GM18517 (cell line): ENCODE data around the gene CARNS1.

ENCODE experiments used
- ATAC-seq: cut with Tn5 transposase; IDR thresholded peaks from one replicate; pipeline ENCODE4 v1.9.1; 2021; ENCODE audit warnings: mild to moderate bottlenecking, moderate library complexity; ENCODE audit not compliant: unreplicated experiment

The CARNS1 gene

DNA sequence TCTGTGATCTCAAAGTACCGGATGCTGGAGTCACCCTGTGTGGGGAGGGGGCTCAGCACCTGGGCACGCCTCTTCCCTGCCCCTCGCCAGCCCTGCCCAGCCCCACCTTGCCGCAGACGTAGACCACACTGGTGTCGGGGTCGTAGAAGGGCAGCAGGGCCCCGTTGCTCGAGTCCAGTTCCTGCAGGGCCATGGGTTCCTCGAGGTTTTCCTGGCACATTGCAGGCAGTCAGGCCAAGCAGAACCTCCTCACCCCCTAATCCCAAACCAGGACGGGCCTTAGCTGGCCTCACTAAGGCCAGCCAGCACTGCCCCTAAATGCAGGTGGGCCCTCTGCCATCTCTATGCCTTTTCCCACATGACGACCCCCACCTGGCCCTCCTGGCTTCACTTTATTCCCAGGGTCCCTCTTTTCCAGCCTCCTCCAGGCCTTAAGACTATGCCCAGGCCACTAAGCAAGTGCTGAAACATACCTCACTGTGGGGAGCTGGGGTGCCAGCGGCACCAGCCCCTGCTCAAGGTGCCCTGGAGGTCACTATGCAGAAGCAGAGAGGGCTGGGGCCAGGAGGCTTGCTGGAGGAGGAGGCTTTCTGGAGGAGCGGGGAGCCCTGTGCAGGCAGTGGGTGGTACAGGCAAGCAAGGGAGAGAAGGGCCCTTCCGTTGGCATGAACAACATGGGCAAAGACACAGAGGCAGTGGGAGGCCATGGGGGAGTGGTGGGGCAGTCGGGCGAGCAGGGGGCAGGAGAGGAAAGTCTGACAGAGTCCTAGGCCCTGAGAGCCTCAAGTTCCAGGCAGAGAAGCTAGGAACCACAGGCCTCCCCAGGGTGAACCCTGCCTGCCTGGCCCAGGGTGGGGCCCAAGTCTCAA, 25.0 kb downstream of the CARNS1 start:
- ATAC-seq: no peak

DNA sequence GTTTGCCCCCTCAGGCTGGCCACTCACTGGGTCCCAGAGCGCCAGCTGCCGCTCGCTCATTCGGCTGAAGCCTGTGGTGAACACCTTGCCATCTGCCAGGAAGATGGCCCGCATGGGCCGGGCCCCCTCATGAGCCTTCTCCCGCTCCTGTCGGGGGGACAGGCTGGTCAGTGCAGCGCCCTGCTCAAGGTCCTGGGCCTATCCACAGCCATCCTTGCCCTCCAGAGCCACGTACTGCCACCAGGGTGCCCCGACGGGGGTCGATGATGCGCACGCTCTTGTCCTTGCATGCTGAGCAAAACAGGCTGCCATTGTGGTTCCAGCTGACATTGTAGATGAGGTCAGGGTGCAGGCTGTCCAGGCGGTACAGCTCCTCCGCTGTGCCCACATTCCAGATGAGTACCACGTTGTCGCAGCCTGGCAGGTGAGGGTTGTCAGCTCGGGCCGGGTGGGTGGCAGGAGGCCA, 25.7 kb downstream of the CARNS1 start:
- ATAC-seq: no peak

DNA sequence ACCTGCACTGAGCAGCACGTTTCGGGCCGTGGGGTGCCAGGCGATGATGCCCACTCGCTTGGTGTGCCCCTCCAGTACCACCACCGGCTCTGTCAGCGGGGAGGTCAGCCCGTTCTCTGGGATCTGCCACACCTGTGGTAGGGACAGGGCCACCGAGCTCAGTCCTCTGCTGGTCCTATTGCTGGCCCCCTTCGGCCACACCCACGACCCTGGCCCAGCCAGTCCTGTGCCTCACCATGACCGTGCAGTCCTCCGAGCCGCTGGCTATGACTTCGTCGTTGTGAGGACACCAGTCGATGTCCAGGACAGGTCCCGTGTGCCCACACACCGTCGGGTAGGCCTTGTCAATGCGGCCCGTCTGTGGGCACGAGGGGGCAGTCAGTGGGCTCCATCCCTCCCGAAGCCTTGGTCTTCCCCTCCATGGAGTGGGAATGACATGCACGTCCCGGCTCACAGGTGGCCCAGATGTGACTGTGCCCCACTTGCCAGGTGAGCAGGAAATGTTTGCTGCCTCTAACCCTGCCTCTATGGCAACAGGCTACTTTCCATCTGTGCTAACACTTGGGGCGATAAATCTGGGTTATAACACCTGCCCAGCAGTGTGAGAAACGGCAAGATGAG, 26.4 kb downstream of the CARNS1 start:
- no peak for ATAC-seq

DNA sequence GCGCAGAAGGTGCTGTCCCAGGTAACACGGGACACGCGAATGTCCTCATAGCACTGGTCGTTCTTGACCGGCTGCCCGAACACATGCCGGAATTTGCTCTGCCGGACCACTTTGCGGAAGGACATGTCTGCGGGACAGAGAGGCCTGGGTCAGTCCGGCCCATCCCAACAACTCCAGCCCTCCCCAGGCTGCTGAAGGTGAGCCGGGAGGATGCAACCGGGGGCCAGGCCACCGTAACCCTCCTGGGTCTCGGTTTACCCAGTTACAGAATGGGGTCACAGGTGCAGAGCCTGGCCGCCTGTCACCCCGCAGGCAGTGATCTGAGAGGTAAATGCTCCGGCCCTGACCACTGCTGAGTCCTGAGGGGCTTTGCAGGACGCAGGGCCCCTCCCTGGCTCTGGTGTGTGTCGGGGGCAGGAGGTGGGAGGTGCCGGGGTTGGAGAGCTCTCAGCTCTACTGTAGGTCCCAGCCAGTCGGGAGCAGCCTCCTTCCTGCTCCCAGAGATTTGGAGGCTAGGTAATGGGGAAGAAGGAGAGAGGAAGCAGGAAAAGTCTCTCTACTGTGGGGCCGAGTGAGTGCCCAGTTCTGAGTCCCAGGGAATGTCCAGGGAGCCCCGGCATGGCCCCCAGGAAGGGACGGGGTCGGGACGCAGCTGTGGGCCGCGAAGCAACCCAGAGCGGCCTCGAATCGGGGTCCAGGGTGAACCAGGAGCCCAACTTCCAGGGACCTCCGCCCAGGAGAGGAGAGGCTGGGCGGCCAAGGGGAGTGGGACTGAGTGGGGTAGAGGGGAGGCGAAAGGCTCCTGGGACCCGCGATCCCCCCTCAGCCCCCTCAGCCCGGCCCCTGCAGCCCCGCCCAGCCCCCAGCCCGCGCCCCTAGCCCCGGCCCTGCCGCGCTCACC, 27.3 kb downstream of the CARNS1 start:
- ATAC-seq: no peak

DNA sequence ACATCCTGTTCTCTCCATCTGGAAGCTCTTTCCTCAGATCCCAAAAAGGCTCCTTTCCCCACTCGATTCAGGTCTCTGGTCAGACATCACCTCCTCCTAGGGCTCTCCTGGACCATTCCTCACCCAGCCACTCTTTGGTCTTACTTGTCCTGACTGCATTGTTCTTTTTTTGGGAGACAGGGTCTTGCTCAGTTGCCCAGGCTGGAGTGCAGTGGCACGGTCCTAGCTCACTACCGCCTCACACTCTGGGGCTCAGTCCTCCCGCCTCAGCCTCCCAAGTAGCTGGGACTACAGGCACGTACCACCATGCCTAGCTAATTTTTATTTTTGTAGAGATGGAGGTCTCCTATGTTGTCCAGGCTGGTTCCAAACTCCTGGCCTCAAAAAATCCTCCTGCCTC, 30.0 kb downstream of the CARNS1 start:
- no peak for ATAC-seq

DNA sequence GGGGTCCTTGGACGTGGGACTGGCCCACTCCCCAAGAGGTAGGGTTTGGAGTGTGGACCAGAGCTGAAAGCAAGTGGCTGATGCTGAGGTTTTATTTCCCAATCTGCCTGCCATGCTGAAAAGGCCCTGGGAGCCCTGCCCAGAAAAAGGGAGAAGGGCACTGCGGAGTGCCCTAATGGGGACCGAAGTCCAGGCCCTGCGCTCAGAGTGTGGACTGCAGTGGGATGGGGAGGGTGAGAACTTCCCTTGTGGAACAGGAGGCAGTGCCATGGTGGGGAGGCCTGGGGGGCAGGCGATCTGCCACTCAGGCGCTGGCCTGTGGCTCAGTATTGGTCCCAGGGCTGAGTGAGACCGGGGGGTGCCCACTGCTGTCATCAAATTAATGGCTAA, 32.7 kb downstream of the CARNS1 start:
- no peak for ATAC-seq

DNA sequence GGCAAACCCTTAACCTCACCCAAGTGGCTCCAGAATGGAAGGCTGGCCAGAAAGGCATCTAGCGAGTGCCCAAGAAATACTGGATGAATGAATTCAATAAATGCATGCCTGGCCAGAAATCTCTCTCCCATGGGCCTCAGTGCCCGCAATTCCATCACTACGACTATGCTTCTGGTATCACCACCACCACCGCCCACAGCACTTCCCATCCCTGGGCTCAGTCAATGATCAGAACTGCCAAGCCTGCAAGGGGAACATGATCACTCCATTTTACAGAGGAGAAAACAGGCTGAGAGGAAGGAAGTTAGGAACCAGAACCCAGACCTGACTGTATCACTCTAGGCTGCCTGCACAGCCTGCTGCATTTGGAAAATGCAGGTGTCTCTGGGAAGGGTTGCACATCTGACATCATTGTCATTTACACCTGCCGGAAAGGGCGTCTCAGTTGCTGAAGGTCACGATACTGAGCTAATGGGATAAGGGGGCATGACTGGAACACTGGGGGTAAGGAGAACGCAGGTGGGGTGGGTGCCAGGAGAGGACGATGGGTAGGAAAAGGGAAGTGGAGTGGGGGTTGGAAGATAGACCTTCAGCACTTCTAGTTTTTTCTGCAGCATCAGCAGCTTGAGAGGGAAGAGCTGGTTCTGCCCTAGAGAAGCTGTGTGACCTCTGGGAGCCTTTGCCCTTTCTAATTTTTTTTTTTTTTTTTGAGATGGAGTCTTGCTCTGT, 33.8 kb downstream of the CARNS1 start:
- ATAC-seq: no peak

DNA sequence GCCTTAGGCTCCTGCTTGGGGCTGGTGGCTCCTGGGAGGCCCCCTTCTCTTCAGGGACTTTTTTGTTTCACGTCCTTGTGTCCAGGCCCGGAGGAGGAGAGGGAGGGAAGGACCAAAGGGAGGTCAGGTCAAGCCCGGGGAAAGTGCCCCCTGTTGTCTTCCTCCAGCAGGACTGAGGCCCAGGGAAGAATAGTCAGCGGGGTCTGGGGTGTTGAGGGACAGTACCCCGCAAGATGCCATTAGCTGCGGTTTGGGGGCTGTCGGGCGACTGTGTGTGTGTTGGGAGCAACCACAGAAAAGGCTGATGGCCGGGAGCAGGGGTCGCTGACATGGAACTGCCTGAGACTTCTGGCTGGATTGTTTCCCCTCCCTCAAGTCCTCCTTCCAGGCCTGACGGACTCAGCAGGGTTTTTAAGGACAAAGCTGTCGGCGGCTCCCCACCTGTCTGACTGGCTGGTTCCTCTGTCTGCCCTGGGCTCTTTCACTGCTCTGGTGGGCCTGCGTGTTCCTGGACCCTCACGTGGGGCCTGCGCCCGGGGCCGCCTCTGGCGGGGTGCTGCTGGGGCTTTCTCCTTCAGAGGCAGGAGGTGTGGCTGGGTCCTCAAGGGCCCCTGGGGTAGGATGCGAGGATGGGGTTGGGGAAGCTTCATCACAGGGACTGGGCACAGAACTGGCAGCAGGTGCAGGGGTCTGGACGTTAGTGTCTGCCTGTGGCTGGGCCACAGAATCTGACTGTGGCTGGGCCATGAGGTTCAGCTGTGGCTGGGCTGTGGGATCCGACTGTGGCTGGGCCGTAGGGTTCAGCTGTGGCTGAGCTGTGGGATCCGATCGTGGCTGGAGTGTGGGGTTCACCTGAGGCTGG, 35.5 kb downstream of the CARNS1 start:
- no peak for ATAC-seq

DNA sequence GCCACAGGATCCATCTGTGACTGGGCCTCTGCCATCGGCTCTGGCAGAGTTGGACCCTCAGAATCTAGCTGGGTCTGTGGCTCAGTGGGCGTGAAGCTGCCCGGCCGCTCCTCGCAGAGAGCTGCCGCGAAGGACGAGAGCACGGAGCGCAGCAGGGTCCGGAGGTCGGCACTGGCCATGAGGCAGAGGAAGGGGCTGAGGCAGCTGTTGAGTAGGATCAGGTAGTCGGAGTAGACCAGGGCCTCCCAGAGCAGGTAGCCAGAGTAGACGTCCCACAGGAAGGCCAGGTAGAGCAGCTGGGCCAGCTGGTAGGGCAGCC, 36.1 kb downstream of the CARNS1 start:
- no peak for ATAC-seq

DNA sequence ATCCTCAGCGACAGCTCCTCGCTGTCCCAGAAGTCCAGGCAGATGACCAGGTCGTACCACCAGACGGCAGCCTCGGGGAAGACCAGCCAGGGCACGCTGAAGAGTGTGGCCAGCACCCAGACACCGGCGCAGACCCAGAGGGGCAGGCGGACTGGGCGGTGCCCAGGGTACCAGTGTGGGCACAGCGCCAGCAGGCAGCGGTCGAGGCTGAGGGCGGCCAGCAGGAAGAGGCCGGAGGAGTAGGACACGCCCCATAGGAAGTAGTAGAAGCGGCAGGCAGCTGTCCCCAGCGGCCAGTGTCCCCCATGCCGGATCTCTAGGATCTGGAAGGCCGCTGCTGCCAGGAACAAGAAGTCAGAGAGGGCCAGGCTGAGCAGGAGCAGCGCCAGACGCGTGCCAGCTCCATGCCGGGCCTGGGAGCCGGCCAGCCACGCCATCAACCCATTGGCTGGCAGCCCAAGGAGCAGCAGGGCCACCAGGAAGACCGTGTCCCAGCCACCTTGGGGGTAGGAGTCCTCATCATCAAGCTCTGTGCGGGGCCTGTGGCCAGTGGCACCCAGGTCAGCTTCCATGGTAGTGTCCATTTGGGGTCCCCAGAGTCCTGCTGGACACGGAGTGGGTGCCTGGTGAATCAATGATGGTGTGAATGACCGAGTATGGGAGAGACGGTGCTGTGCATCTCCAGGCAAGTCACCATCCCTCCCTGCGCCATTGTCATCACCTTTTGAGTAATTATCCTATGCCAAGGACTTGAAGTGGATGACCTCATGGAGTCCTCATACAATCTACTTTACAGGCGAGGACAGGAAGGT, 36.9 kb downstream of the CARNS1 start, which contains the start of gene GPR152:
Gene GPR152 (minus strand): TSS at position 589 of the 812 bp plus-strand sequence. CDS start 5 bp downstream, at position 584.
- no peak for ATAC-seq

DNA sequence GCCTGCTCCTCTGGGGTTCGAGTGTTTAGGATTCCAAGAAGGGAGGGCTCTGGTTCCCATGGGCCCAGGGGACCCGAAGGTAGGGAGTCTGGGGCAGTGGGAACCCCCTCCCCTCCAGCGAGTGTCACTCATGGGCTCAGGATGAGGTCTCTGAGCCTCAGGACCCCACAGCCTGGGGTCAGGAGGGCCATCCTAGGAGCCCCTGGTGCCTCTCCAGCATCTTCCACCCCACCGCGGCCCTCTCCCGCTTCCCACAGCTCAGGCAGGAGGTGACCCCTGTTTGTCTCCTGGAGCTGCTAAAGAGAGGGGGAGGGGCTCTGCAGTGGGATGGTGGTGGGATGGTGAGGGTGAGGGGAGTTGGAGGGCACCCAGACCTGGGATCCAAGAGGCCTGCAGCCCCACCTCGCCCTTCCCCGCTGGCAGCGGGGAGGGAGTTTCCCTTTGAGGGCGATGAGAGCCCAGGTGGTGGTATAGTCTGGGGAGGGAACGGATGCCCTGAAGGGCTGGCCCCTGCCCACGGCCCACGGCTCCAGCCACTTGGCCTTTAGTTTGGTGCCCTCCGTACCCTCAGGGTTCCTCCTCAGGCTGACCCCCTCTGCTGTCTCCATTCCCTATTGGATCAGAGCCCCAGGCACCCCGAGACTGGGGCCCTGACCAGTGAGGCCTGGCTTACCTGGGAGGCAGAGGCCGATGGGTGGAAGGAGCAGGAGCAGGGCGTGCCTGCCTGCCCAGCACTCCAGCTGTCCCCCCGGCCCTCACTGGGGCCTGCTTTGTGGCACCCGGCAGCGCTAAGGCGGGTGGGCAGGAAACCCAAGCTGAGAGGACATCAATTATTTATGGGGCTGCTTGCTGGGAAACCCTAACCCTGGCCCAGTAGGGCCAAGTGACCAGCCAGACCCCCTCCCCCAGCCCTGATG, 38.6 kb downstream of the CARNS1 start:
- ATAC-seq: no peak

DNA sequence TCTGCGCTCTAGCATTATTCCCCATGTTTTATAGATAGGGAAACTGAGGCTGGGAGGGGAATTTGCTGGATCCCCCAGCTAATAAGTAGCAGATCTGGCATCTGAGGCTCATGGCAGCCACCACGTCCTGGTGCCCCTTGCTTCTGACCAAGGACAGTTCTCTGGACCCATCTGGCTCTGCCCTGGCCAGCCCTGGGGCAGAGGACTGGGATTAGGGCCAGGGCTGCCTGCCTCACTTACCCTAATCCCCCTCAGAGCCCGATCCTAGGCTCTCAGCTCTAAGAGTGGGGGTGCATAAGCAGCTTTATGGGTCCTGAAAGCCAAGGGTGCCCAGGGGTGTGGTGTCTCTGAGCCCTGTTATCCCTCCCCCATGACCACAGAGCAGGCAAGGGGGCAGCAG, 39.6 kb downstream of the CARNS1 start, which contains the start of gene CABP4:
Gene CABP4 (plus strand): TSS at position 301 of the 400 bp plus-strand sequence. CDS start 70 bp downstream, at position 371.
- ATAC-seq: no peak

DNA sequence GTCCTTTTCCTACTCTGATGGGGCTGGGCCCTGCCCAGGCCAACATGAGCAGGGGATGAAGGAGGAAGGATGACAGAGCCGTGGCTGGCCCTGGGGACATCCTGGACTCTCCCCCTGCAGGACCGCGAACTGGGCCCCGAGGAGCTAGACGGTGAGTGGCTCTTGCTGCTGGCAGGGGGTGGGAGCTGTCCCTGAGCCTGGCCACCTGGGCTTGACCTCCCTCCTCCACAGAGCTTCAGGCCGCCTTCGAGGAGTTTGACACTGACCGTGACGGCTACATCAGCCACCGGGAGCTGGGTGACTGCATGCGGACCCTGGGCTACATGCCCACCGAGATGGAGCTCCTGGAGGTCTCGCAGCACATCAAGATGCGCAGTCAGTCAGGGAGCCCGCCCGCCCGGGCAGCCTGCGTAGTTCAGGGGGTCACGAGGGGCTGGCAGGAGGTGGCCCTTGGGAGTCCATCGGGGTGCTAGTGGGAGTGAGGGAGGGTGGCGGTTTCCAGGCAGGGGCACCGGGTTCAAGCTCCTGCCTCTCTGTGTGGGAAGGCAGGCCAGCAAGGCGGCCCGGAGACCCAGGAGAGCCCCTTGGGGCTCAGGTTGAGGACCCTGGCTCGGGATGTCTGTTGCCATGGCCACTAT, 40.7 kb downstream of the CARNS1 start:
- ATAC-seq: no peak

DNA sequence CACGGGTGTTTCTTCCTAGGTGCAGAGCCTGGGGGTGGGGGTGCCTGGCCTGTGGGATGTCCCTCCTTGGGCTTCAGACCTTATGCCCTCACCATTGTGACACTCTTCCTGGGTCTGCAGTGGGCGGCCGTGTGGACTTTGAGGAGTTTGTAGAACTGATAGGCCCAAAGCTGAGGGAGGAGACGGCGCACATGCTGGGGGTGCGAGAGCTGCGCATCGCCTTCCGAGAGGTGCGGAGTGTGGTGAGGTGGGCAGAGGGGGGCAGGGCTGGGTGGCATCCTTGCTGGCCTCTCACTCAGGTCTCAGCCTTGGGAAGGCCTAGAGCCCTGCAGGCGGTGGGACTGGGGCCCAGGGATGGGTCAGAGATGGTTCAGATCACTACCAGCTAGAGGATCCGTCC, 42.0 kb downstream of the CARNS1 start:
- ATAC-seq: no peak

DNA sequence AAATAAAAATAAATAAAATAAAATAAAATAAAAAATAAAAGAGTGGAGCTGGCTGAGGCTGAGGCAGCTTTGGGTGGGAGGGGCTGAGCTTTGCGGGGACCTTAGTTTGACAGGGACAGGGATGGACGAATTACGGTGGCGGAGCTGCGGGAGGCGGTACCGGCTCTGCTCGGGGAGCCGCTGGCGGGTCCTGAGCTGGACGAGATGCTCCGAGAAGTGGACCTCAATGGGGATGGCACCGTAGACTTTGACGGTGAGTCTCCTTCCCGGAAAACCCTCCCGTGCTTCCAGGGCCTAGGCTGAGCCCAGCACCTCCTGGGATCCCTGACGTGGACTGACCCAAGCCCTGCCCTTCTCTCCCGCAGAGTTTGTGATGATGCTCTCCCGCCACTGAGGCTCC, 42.8 kb downstream of the CARNS1 start:
- no peak for ATAC-seq

DNA sequence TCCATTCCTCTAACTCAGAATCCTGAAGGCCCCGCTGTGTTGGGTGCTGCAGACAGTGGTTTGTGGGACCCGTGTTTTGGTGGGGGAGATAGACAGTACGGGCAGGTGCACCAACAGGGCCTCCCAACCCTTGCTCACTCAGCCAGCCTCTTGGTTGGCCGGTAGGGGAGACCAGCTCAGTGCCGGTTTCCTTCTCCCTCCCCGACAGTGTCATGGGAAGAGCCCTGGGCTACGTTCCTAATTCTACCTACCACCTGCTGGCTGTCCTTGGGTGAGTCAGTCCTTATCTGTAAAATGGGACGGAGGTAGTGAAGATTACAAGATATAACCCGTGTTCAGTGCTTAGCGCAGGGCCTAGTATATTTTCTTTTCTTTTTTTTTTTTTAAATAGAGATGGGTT, 47.7 kb downstream of the CARNS1 start:
- ATAC-seq: no peak

DNA sequence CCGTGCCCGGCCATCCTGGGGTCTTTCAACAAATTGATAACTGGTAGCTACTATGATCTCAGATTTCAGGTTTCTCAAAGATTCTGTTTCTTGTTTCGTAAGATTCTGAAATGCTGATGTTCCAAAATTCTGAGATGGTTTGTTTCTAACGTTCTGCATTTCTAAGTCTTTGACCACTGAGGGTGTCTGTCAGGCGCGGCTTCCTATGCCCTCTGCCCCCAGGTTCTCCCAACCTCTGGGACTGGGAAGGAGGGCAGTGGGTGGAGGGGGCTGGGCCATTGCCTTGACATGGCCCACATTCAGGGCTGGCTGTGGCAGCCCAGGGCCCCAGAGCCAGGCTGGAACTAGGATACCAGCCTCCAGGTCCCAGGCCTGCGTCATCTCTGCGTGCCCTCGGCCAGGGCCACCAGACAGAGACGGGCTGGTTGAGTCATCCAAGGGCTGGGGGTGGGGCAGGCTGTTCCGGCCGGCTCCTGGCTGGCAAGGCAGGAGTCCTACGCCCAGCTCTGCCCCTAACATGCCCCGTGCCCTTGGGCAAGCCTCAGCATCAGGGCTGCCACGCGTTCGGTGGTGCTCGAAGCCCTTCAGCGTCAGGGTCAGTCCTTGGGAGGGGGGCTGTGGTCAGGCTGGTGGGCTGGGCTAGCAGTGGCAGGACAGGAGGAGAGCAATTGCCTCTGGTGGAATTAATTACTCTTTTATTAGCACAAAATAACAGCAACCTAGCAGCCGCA, 48.4 kb downstream of the CARNS1 start:
- ATAC-seq: no peak
